Neuronal stem cell (in vitro differentiated cells): ENCODE results near the gene FRMD1.

ENCODE experiments used
- DNase-seq: peaks from one replicate; pipeline ENCODE4 v3.0.0-alpha.2; 2013; ENCODE audit warnings: low spot score
- H2AFZ ChIP-seq: one replicate; pipeline ENCODE4 v1.6.1; 2013; ENCODE audit warnings: mild to moderate bottlenecking, low read length, inconsistent platforms
- H2AK5ac ChIP-seq: 2 replicates; pipeline ENCODE4 v1.6.1; 2013; ENCODE audit warnings: low read depth, mild to moderate bottlenecking, inconsistent platforms, low read length, moderate library complexity, mixed read lengths
- H2BK120ac ChIP-seq: 2 replicates; pipeline ENCODE4 v1.6.1; 2013; ENCODE audit warnings: low read depth, mild to moderate bottlenecking, inconsistent platforms, low read length, moderate library complexity, mixed read lengths
- H2BK12ac ChIP-seq: one replicate; pipeline ENCODE4 v1.6.1; 2013; ENCODE audit warnings: low read length, inconsistent platforms
- H2BK15ac ChIP-seq: 2 replicates; pipeline ENCODE4 v1.6.1; 2013; ENCODE audit warnings: mild to moderate bottlenecking, low read length, inconsistent platforms, mixed read lengths
- H2BK5ac ChIP-seq: one replicate; pipeline ENCODE4 v1.6.1; 2013; ENCODE audit warnings: inconsistent platforms, mild to moderate bottlenecking, low read length, moderate library complexity
- H3K14ac ChIP-seq: one replicate; pipeline ENCODE4 v1.6.1; 2013; ENCODE audit warnings: low read length, inconsistent platforms
- H3K18ac ChIP-seq: 2 replicates; pipeline ENCODE4 v1.6.1; 2013; ENCODE audit warnings: low read length, inconsistent platforms
- H3K23ac ChIP-seq: 2 replicates; pipeline ENCODE4 v1.6.1; 2013; ENCODE audit warnings: low read depth, mild to moderate bottlenecking, mixed read lengths, low read length, inconsistent platforms; ENCODE audit not compliant: poor library complexity
- H3K27ac ChIP-seq: replicated peaks from 3 replicates; pipeline ENCODE4 v1.5.1; 2013; ENCODE audit warnings: low read length, inconsistent platforms
- H3K27me3 ChIP-seq, 3 experiments: 2 replicates each; pipeline ENCODE4 v1.6.1; 2013; ENCODE audit warnings: low read length in 3 of 3, mild to moderate bottlenecking in 2 of 3, inconsistent platforms in 1 of 3, low read depth in 1 of 3, mixed read lengths in 1 of 3, moderate library complexity in 1 of 3; ENCODE audit not compliant: control insufficient read depth in 3 of 3, insufficient read depth in 3 of 3
- H3K36me3 ChIP-seq, 2 donors: replicated peaks in 1 of 2; 2 replicates each; pipeline ENCODE4 v1.6.1; 2013; ENCODE audit warnings: low read length in 2 of 2; ENCODE audit not compliant: control insufficient read depth in 2 of 2, insufficient read depth in 2 of 2
- H3K4ac ChIP-seq: 2 replicates; pipeline ENCODE4 v1.6.1; 2013; ENCODE audit warnings: inconsistent platforms, mild to moderate bottlenecking, low read length, moderate library complexity
- H3K4me1 ChIP-seq, 2 donors: 1 replicate in 1 of 2; 2 replicates in 1 of 2; pipeline ENCODE4 v1.6.1; 2013; ENCODE audit warnings: low read length in 2 of 2, low read depth in 1 of 2; ENCODE audit not compliant: control insufficient read depth in 2 of 2, insufficient read depth in 1 of 2
- H3K4me2 ChIP-seq: one replicate; pipeline ENCODE4 v1.6.1; 2013; ENCODE audit warnings: mild to moderate bottlenecking, low read length, inconsistent platforms; ENCODE audit not compliant: insufficient read depth, poor library complexity, severe bottlenecking
- H3K4me3 ChIP-seq, 2 donors: 2 replicates each; pipeline ENCODE4 v1.5.1; 2013; ENCODE audit warnings: low read length in 2 of 2, mild to moderate bottlenecking in 2 of 2, inconsistent platforms in 1 of 2, moderate library complexity in 1 of 2
- H3K79me1 ChIP-seq: one replicate; pipeline ENCODE4 v1.6.1; 2013; ENCODE audit warnings: low read depth, mild to moderate bottlenecking, inconsistent platforms, low read length, moderate library complexity
- H3K9ac ChIP-seq: one replicate; pipeline ENCODE4 v1.6.1; 2013; ENCODE audit warnings: mild to moderate bottlenecking, low read depth, low read length, inconsistent platforms; ENCODE audit not compliant: poor library complexity
- H3K9me3 ChIP-seq, 2 donors: replicated peaks in 1 of 2; 2 replicates each; pipeline versions ENCODE3 to v1.6.1; 2013; ENCODE audit warnings: low read length in 2 of 2, mild to moderate bottlenecking in 2 of 2, inconsistent platforms in 1 of 2, low read depth in 1 of 2, mixed read lengths in 1 of 2, moderate library complexity in 1 of 2; ENCODE audit not compliant: control insufficient read depth in 2 of 2, insufficient read depth in 1 of 2
- H4K8ac ChIP-seq: one replicate; pipeline ENCODE4 v1.6.1; 2013; ENCODE audit warnings: low read depth, mild to moderate bottlenecking, inconsistent platforms, low read length, moderate library complexity
- H4K91ac ChIP-seq: one replicate; pipeline ENCODE4 v1.6.1; 2013; ENCODE audit warnings: low read length, low read depth, mild to moderate bottlenecking, inconsistent platforms; ENCODE audit not compliant: poor library complexity
- WGBS, 2 donors: extraction: QIAGEN DNeasy Blood & Tissue Kit; methylation state at CpG; one replicate each; pipeline ENCODE4 v1.1.7; 2013; ENCODE audit warnings: missing lambda C conversion rate in 2 of 2, mixed read lengths in 1 of 2; ENCODE audit not compliant: insufficient read length in 2 of 2, insufficient replicate concordance in 1 of 2; ENCODE audit errors: extremely low coverage in 2 of 2; 5-methylcytosine and 5-hydroxymethylcytosine counted together

Gene FRMD1

DNA sequence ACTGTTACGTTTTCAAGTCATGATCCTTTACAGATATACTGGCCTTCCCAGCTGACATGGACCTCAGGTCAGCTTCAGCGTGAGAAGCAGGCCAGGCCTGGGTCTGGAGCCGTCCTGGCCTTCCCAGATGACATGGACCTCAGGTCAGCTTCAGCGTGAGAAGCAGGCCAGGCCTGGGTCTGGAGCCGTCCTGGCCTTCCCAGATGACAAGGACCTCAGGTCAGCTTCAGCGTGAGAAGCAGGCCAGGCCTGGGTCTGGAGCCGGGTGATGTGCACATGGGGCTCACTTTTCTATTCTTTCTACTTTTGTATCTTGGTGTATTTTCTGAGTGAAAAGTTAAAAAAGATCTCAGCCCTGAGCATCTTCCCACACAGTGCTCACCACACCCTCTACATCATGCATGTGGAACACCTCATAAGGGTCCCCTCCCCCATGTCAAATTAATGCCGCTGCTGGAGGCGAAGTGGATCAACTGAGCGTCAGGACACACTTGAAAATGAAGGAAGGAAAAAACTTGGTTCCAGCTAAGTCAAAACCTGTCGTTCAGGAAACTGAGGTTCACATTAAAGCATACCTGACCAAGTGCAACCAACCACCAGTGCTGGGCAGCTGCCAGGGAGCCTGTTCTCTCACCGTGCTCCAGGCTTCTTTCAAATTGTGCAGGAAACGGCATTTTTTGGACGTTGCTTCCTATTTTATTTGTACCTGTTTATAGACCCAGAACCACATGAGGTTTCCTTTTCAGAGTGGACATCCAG, 49.4 kb downstream of the FRMD1 start:
- Histone ChIP-seq H3K4me3 (no peak overlapping the region), H3K14ac (no peak overlapping the region), H3K36me3 (no peaks in the 10 kb centered on the region), H3K9me3 (peaks cover 2 to 10% of the 10 kb centered on the region in 2 donors), H2BK12ac (no peak overlapping the region), H4K8ac (no peak overlapping the region), H3K4ac (no peak overlapping the region), H3K4me2 (no peak overlapping the region), H2AFZ (no peak overlapping the region), H2BK120ac (no peak overlapping the region), H2AK5ac (no peak overlapping the region), H3K27me3 (no peaks in the 10 kb centered on the region), H4K91ac (no peak overlapping the region), H3K79me1 (no peaks in the 10 kb centered on the region), H3K4me1 (peaks cover 6 to 15% of the 10 kb centered on the region in 2 donors), H3K18ac (no peak overlapping the region), H3K27ac (no peak overlapping the region), H2BK5ac (no peak overlapping the region), H3K9ac (no peak overlapping the region), H3K23ac (no peak overlapping the region), H2BK15ac (no peak overlapping the region)
- DNase-seq = no peak
- WGBS, 2 donors = no CpG with 5 or more reads among the region's 14 CpGs

GRCh38 chr6:168028181-168028580, 50.8 kb downstream of the FRMD1 start:
- Histone ChIP-seq H3K23ac (no peak overlapping the region), H3K18ac (no peak overlapping the region), H2AFZ (no peak overlapping the region), H2BK120ac (no peak overlapping the region), H4K91ac (no peak overlapping the region), H3K9ac (no peak overlapping the region), H2BK15ac (no peak overlapping the region), H3K4ac (no peak overlapping the region), H2AK5ac (no peak overlapping the region), H2BK5ac (no peak overlapping the region), H3K4me3 (no peak overlapping the region), H3K4me1 (peaks cover 6 to 15% of the 10 kb centered on the region in 2 donors), H3K36me3 (no peaks in the 10 kb centered on the region), H3K4me2 (no peak overlapping the region), H3K9me3 (peaks cover 0 to 2% of the 10 kb centered on the region in 2 donors), H2BK12ac (no peak overlapping the region), H3K27ac (no peak overlapping the region), H3K79me1 (no peaks in the 10 kb centered on the region), H3K14ac (no peak overlapping the region), H4K8ac (no peak overlapping the region), H3K27me3 (no peaks in the 10 kb centered on the region)
- DNase-seq = no peak
- WGBS, 2 donors = no CpG with 5 or more reads among the region's 9 CpGs

DNA sequence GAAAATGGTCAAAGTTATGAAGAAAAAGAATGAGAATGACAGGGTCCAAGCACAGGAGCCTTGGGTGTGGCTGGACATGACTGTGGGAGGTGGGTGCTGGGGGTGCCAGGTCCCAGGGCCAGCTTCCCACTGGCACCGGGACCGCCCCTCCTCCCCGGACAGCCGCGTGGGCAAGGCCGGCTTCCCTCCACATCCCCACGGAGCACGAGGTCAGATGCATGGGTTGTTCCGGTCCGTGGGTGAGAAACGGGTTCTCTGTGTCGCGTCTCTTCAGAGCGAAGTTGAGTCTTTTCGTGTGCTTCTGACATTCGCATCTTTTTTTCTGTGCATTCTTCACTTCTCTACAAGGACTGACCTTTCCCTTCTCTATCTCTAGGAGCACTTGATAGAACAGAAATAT, 51.5 kb downstream of the FRMD1 start:
- no peak for DNase-seq
- Histone ChIP-seq H3K27me3 (no peaks in the 10 kb centered on the region), H3K4me2 (no peak overlapping the region), H2AFZ (no peak overlapping the region), H3K4me3 (no peak overlapping the region), H4K8ac (no peak overlapping the region), H3K14ac (no peak overlapping the region), H3K18ac (peak overlapping the region; percentile 68), H4K91ac (no peak overlapping the region), H2BK12ac (no peak overlapping the region), H2BK120ac (no peak overlapping the region), H2BK5ac (no peak overlapping the region), H3K4ac (no peak overlapping the region), H2BK15ac (no peak overlapping the region), H3K23ac (no peak overlapping the region), H3K9me3 (peaks cover 0 to 2% of the 10 kb centered on the region in 2 donors), H3K9ac (no peak overlapping the region), H3K27ac (no peak overlapping the region), H3K4me1 (peaks cover 6 to 10% of the 10 kb centered on the region in 2 donors), H3K79me1 (no peaks in the 10 kb centered on the region), H2AK5ac (no peak overlapping the region), H3K36me3 (no peaks in the 10 kb centered on the region)
- WGBS, 2 donors = no CpG with 5 or more reads among the region's 16 CpGs

- WGBS, 2 donors = no CpG with 5 or more reads among the region's 9 CpGs
- H4K8ac ChIP-seq = no peak overlapping the region
These were observed 52.1 kb downstream of the FRMD1 start for GRCh38 chr6:168026925-168027324.

More at GRCh38 chr6:168026925-168027324, 52.1 kb downstream of the FRMD1 start:
- no peak overlapping the region for H2BK5ac ChIP-seq
- no peak overlapping the region for H2BK120ac ChIP-seq
- no peaks in the 10 kb centered on the region for H3K36me3 ChIP-seq
- H2BK12ac ChIP-seq = no peak overlapping the region
- H4K91ac ChIP-seq = no peak overlapping the region
- H3K4me1 ChIP-seq = peaks cover 4 to 6% of the 10 kb centered on the region in 2 donors
- no peak overlapping the region for H2BK15ac ChIP-seq
- H3K4me2 ChIP-seq = no peak overlapping the region
- H2AK5ac ChIP-seq = no peak overlapping the region
- H3K79me1 ChIP-seq = no peaks in the 10 kb centered on the region
- no peak overlapping the region for H3K18ac ChIP-seq
- no peak overlapping the region for H3K4ac ChIP-seq
- peaks cover 0 to 2% of the 10 kb centered on the region in 2 donors for H3K9me3 ChIP-seq
- H3K9ac ChIP-seq = no peak overlapping the region
- no peak overlapping the region for H3K4me3 ChIP-seq
- H3K14ac ChIP-seq = no peak overlapping the region
- no peak overlapping the region for H3K23ac ChIP-seq
- no peaks in the 10 kb centered on the region for H3K27me3 ChIP-seq
- H3K27ac ChIP-seq = no peak overlapping the region
- no peak overlapping the region for H2AFZ ChIP-seq
- no peak for DNase-seq
